HFF-Myc (cell line): ENCODE measurements around the gene DDR2.

Source experiments
- DNase-seq: peaks from one replicate; pipeline ENCODE4 v3.0.0-alpha.2; 2011; ENCODE audit warnings: low read depth; ENCODE audit errors: extremely low read depth
- H3K4me3 ChIP-seq: replicated peaks from 2 replicates; pipeline ENCODE4 v1.5.1; 2011; ENCODE audit warnings: low read depth, mild to moderate bottlenecking, control low read depth, low read length
- CTCF ChIP-seq: IDR thresholded peaks from 2 replicates; pipeline ENCODE4 v1.5.1; 2012; ENCODE audit warnings: mild to moderate bottlenecking, low read depth, low read length, control low read depth; ENCODE audit errors: missing control alignments

Gene DDR2

GRCh38 chr1:162629651-162630050, 2.6 kb upstream of the DDR2 start:
- no peak for TF ChIP-seq CTCF
- peak; percentile 54 for DNase-seq
- no peak overlapping the region for H3K4me3 ChIP-seq

GRCh38 chr1:162631546-162632191, 595 bp upstream of the DDR2 start:
- no peak for DNase-seq
- H3K4me3 ChIP-seq: peak overlapping the region; percentile 64
- no peak for TF ChIP-seq CTCF

- peak overlapping the region; percentile 64 for H3K4me3 ChIP-seq
- no peak for TF ChIP-seq CTCF
- DNase-seq: no peak
Measured at GRCh38 chr1:162632698-162633080, 425 bp downstream of the DDR2 start.

- peak overlapping the region; percentile 64 for H3K4me3 ChIP-seq
- TF ChIP-seq CTCF: no peak
- DNase-seq: no peak
Measured at GRCh38 chr1:162633081-162633762, 958 bp downstream of the DDR2 start.

- no peak for TF ChIP-seq CTCF
- DNase-seq: no peak
- peak overlapping the region; percentile 64 for H3K4me3 ChIP-seq
Measured at GRCh38 chr1:162635418-162635817, 3.2 kb downstream of the DDR2 start.

- no peak for TF ChIP-seq CTCF
- DNase-seq: no peak
Measured at GRCh38 chr1:162639718-162640117, 7.5 kb downstream of the DDR2 start.

More at GRCh38 chr1:162639718-162640117, 7.5 kb downstream of the DDR2 start:
- H3K4me3 ChIP-seq: no peak overlapping the region
